HT-29 (cell line): ENCODE data around the gene TACC3. TPM values are rescaled to one million over a fixed set of nuclear protein-coding genes. Genes with fewer than 3 reads are reported as not detected.

Experiments used
- DNase-seq: peaks from one replicate; pipeline ENCODE4 v3.0.0-alpha.2; 2015; ENCODE audit warnings: low spot score
- total RNA-seq: library from RNA; depleted of rRNA; stranded (reverse); fragments of >200 nt; shearing (Covaris generic); gene quantifications from 2 replicates; pipeline ENCODE4 v1.2.3, GENCODE V29; 2014

The TACC3 gene
- total RNA-seq, 1 experiment from 2014 or later, result 71.2 TPM

DNA sequence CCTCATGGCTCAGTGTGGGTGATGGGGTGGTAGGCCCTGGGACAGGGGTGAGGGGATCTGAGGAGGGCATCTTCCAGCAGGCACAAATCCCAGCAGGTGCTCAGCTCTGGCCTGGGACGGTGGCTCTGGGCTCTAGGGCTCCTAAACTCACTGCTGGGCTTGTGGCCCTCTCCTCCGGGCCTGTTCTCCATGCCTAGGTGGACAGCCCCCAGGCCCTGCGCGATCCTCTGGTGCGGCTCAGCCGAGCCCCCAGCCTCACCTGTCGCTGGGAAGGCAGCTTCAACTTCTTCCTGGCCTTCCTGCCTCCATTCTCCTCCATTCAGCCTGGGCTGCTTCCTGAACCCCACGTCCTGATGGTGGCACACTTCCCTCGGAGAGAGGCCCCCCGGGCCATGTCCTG is 52.4 kb downstream of the TACC3 start:
- DNase-seq, result no peak

DNA sequence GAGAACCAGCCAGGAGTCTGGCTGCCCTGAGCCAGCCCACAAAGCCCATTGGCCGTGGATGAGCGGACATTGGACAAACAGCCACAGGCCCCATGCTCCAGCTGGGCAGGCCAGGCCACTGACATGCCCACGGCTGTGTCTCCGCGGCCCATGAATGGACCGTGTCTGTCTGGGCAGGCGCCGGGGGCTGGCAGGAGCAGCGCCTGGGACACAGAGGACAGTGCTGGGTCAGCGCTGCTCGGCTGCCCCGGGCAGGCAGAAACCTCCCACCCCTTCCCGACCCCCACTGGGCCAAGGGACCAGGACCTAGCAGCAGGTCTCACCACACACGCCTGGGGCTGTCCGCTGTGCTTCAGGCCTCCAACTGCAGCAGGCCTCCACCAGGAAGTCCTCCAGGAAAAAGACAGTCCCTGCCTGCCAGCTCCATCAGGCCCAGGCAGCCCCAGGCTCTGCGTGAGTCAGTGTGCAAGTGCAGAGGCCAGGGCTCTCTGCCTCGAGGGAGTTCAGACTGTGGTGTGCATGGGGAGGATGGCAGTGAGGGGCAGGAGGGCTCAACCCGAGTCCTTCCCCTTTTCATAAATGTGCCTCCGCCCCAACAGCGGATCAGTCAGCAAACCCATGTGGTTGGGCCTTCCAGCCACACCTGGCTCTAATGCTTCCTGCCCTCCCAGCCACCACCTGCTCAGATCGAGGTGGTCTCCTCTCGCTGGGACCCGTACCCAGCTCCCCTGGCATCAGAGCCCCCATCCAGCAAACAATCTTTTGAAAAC is 54.6 kb downstream of the TACC3 start:
- no peak for DNase-seq

DNA sequence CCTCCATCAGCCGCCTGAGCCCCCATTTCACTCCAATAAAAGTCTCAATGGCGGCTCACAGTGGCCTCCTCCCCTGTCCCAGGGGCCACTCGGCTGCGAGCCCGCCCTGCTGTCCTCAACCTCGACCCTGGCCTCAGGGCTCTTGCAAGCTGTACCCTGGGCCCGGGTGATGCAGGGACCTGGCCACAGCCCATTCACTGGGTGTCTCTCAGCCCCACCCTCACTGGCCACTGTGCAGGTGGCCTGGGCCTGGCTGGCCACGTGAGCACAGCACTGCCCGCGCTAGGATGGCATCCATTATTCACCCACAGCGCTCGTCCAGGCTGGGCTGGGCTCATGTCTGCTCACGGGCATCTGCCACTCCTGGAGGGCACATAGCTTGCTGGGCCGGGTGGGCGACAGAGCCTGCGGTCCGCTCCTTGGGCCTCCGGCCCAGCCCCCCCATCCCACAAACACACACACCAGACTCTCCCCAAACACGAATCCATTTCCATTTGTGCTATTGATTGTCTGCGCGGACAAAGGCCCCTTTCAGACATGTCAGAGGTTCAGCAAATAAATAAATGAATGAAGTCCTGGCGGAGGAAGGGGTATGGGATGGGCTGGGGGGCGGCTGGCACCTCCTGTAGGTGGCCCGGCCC is 55.3 kb downstream of the TACC3 start:
- DNase-seq, result no peak

DNA sequence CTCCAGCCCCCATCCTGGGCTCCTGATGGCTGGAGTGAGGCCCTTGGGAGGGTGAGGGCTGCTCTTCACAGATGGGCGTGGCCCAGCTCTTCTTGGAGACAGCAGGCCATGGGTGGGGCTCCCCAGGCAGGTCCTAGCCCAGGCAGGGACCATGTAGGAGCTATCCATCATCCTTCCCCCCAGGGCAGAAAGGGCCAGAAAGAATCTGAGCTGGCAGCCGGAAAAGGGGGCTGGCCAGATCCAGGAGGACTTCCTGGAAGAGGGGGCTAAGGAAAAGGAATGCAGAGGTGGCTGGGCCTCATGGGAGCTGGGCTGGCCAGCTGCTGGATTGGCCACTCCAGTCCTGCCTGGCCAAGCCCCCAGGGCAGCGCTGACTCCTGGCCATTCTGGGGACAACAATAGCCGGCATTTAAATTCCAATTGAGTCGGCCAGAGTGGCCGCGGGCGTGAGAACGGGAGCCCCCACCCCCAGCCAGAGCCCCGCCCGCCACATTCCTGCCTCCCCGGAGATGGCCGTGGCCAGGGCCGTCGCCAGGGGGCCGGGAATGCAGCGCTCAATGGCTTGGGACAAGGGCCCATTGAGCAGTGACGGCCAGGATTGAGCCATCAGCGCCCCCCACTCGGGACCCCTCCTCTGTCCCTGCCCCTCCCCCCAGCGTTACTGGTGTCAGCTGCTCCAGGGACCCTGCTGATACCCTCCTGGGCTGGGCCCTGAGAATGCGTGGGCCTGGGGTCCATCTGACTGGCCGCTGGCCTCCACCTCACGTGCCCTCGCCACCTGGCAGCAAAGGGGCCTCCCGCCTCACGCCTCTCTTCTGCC is 56.7 kb downstream of the TACC3 start:
- DNase-seq, result no peak

DNA sequence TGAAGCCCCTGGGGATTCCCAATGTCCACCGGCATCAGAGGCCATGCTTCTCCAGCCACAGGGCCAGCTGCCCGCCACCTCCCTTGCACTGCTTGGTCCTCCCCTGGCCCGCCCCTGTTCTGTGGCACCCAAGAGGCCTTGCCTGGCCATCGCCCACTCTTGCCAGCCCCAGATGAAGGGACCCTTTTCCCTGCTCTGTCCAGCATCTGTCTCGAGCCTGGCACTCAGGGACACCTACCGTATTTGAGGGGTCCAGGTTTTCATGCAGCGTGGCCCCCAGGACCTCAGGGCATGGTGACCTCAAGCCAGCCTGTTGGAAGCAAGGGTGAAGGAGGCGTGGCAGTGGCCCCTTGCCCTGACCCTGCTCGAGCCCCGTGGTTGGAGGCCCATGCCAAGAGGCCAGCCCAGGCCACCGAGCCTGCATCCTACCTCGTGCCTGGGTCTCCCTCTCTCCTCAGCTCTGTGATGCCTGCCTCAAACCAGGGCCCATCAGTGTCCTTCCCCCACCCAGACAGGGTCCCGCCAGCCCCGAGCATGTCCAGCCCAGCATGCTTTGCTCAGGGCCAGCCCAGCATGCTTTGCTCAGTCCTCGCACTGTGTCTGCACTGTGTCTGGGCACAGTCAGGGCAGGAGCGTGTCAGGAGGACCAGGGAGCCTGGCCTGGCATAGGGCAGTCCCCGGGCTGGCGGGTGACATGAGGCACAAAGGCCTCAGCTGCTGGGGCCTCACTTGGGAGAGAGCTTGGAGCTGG is 57.5 kb downstream of the TACC3 start:
- DNase-seq, result no peak

DNA sequence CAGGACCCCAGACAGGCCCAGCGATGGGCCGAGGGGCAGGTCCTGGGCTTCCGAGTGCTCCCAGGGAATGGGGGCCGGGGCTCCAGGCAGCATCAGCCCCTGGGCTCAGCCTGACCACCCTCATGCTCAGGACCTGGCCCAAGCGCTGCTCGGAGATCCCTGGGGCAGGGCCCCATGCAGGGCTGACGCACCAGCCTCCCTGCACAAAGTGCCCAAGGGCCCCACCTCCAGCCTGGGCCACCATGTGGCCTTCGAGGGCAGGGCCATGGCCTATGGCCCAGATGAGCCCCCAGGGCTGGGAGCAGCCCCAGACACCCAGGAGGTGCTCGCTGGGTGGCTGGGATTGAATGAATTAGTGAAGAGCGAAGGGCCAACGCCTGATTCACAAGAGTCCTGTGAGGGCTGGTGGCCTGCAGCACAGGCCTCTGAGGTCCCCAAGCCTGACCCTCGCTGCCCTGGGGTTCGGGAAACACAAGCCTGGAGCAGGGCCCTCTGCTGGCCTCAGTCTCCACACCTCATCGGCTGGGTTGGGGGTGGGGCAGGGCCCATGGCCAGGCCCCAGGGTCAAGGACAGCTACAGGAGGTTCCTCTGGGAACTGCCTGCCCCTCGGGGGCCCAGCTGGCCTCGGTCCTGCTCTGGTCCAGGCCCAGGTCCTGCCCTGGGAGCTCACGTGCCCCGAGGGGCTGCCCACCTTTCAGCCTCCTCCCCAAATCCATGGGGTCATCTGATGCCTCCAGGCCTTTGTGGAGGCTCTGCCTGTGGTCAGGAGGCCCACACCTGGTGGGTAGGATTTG is 58.5 kb downstream of the TACC3 start:
- no peak for DNase-seq

DNA sequence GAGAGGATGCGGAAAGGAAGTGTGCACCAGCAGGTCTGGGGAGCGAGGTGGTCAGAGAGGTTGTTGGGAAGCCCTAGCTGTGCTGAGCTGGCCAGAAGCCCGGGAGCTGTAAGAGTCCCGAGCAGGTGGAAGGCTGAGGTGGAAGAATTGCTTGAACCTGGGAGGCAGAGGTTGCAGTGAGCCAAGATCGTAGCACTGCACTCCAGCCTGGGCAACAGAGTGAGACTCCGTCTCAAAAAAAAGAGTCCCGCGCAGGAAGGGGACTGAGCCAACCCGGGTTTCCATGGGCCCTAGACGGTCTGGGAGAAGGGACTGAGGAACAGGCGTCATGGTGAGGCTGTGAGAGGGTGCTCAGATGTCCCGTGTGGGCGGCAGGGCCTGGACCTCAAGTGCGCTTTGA is 59.1 kb downstream of the TACC3 start:
- DNase-seq, result no peak

DNA sequence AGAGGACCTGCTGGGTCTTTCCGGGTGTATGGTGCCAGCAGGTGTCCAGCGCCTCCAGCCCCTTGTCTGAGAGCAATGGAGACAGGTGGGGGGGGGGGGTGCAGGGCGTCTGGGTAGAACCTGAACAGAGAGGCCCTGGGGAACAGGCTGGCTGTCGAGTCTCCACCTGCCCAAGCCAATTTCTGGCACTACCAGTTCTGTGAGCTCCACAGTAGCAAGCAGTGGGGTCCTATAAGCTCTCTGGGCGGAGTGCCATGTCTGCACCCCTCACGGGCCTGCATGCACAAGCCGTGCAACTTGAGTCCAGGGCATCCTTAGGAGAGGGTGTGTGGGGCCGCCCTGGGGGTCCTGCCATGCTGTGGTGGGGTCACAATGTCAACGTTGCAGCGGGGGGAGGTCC is 61.7 kb downstream of the TACC3 start:
- no peak for DNase-seq

DNA sequence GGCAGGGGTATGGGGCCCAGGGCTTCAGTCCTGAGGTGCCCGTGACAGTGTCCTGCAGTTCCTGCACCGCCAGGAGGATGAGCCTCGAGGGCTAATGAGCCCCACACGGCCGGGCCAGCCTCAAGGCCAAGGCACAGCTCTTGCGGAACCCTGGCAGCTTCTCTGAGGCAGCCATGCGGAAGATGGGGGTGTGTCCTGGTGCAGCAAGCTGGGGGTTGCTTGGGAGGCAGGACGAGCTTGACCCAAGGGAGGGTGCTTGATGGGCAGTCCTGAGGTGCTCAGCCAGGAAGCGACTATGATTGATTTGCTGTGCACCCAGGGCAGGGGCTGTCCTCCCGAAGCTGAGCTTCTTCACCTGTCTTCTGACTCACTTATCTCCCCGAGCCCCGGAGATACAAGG is 62.6 kb downstream of the TACC3 start:
- no peak for DNase-seq

DNA sequence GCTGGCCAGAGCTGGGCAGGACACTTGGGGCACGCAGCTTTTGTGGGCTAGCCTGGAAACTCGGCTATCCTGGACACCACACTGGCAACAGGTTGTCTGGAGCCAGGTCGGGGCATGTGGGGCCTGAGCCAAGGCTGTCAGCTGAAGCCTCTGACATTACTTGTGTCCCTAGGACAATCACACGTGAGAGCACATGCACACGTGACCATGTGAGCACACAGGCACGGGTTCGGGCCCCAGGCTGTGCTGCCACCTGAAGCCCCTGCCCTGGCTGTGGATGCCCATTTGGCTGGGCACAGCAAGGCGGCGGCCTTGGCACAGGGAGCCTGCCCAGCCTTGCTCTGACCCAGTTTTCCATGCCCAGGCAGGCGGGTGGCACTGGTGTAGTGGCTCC is 63.1 kb downstream of the TACC3 start:
- DNase-seq, result no peak

DNA sequence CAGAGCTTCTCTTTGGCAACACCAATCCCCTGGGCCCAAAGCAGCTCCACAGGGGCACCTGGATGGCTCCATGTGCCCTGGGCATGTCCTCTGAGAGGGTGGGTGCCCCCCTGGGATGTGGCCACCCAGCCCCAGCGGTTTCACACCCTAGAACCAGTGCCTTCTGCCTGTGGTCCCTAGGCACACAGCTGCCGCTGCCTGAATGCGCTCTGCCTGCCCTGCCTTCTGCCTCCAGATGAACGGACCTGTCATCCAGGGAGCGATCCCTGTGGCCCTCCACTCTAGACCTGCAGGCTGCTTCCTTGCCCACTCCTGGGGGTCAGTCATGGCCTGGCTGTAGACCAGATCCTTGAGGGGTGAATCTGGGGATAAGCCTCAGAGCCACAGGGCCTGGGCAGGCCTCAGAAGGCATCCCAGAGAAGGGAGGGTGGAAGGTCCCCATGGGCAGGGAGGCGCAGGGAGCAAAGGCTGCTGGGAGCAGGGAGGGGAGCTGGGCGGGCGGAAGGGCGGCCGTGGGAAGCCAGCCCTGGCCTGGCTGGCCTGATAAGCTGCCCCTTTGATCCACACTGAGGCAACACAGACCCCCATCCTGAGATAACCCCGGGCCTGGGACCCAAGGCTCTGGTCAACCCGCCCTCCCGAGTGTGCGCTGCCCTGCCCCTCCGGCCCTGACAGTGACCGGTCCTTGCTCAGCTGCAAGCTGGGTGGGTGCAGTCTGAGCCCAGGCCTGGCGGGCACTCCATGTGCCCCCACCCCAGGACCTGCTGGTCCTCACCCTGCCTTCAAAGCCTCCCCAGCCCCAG is 63.7 kb downstream of the TACC3 start:
- no peak for DNase-seq

DNA sequence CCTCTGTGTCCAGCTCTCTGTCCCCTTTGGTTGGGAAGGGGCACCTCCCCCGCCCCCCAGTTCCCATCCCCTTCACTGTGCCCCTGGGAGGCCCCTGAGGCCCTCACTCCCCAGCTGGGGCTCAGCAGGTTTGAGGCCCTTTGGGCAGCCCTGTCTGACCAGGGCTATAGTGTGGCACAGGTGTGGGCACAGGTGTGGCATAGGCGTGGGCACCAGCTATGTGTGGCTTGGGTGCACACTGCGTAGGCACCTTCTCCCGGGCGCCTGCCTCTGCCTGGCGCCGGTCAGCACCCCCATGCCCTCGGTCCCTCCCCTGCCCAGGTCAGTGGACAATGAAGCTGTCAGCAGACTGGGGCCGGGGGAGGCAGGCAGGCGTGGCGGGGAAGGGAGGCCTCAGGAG is 64.3 kb downstream of the TACC3 start:
- DNase-seq, result no peak

DNA sequence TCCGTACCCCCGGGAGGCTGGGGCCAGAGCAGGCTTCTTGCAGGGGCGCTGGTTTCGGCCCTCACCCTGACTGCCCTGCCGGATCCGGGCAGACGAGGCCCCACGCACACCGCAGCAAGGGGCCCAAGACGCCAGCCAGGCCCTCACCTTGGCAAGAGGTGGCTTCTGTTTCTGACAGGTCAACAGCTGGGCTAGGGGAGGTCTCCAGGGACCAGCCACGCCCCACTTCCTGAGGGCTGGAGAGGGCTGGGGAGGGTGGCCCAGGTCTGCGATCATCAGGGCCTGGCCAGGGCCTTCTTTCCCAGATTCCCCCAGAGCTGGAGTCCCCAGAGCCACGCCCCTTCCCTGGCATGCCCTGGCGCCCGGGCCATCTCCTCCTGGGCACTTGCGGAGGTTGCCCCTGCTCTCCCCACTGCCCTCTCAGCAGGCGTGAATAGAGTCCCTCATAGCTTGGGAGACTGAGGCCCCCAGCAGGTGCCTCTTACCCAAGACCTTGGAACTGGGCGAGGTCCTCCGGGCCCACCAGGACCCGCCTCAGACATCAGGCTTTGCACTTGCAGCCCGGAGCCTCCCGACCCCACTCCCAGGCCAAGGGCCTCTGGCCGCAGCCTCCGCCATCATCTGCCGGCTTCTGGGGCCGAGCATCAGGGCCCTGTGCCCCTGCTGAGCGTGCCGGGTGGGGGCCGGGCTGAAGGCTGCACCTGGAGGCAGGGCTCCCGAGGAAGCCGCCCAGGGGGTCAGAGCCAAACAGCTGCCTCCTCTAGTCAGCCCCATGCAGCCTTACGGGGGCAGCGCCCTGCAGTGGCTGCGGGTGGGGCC is 65.4 kb downstream of the TACC3 start:
- DNase-seq, result no peak

DNA sequence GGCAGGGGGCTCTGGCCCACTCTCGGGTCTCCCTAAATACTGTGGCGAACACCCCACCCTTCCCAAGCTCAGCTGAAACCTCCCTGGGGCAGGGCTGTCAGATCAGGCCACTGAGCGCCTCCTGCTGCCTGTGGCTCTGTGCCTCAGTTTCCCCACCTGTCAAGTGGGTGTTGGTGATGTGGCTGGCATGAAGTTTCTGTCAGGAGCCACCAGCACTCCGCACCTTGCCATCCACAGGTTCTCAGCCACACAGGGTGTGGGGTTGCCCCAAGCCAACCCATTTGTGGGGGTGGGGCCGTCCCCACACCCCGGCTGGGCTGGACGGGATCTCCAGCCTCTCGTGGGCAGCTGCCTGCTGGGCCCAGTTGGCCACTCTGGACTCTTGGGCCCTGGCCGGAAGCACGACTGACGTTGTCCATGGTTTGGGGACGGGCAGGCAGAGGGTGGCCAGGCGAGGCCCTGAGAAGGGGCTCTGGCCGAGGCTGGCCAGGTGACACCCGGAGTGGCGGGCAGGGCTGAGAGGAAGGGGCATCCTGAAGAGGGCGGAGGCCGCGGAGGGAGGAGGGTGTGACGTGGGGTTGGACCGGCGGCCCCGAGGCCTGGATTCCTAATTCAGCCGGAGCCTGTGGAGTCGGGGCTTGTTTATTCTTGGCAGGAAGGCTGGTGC is 66.2 kb downstream of the TACC3 start:
- DNase-seq, result no peak

DNA sequence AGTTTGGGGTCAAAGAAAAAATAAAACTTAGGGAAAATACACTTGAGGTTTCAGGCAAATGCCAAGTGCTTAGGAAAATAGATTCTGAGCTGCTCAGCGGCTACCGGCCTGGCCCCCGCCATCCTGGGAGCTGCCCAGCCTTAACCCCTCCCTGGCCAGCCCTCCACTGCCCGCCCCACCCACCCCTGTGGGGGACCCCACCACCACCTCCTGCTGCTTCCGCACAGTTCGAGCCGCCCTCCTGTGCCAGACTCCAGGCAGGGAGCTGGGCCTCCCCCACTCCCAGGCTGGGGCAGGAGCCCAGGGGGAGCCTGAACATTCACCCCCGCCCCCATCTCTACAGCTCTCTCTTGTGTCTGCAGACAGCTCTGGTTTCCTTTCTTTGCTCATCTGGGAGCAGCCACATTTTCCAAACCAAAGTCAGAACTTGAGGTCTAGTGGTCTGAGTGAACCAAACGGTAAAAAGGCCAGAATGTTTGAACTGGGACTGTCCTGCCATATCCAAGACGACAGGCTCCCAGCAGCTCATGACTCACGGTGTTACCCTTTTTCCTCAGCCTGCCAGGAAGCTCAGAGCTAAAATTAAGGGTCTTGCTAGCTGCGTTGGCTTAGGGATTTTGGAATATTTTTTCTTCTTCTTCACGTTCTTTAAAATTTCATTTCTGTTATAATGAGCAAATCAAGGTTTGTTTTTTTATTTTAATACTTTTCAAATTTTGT is 67.1 kb downstream of the TACC3 start:
- no peak for DNase-seq

DNA sequence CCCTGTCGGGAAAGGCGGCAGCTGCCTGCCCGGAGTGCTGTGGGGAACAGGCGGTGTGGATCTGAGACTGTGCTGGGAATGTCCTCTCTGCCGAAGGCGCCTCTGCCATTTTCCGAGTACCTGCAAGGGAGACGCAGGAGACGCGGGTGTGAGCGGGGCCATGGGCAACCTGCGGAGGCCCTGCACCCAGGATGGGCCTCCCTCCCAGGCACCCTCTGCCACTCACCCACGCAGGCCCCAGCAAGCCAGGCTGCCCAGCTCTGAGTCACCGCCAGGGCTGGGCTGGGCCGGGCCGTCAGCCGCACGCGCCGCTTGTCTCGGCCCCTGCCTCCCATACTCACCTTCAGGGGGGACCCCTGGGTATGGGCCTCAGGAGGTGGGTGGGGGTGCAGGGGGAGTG is 68.2 kb downstream of the TACC3 start:
- no peak for DNase-seq

DNA sequence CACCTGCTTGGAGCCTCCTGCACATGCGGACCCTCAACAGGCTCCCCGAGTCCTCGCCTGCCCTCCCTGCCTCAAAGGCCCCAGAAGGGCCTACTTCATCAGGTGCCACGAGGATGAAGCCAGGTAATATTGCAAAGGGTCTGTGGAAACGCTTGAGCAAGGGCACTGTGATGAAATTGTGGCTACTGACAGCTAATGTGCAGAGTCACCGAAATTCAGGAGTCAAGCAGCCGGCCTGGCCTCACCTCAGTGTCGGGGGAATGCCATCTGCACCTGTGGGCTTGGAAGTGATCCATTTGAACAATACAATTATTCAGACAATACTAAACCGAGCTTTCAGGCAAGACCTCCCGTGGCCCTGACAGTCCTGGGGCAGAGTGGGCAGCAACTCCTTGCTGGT is 68.7 kb downstream of the TACC3 start:
- DNase-seq, result no peak

DNA sequence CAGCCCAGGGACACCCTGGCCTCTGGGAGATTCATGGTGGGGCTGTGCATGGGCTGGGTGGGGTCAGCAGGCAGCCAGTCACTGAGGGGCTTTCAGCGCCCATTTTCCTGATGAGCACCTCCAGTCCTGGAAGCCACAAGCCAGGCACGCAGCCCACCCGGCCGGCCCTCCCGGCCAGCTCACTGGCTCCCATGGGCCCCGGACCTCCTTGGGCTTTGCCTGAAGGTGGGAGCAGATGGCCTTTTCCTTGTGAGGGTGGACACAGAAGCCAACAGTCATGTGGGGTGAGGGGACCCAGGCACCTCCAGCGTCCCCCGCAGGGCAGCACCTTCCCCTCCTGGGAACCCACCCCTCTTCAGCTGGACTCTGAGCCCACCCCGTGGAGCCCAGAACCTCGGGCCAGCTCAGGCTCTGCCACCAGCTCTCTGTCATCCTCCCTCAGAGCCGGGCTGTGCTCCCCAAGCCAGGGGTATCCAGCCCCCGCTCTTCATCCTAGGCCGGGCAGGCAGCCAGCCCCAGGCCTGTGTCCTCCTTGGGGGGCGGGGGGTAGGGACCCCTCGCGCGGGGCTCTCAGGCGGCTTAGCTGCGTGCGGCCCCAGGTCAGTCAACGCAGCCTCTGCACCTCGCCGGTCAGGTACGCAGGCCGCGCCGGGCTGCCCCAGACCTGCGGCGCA is 71.0 kb downstream of the TACC3 start:
- no peak for DNase-seq
